Colonic mucosa (tissue), 4 donors: ENCODE data around the gene NSDHL. TPM values are rescaled to one million over a fixed set of nuclear protein-coding genes. Genes with fewer than 3 reads are reported as not detected.
"Not testable (repeated sequence)": the region's sequence is repeated elsewhere in the genome, so short reads cannot be mapped to it uniquely, and the experiment has no call there.

Source experiments
- DNase-seq: peaks from one replicate; pipeline ENCODE4 v3.0.0-alpha.2; 2020
- H3K27ac ChIP-seq: fragments of 200-600 bp; one replicate; pipeline ENCODE4 v1.8.0; 2021
- H3K27me3 ChIP-seq: fragments of 200-600 bp; one replicate; pipeline ENCODE4 v1.8.0; 2021
- H3K36me3 ChIP-seq: fragments of 200-600 bp; one replicate; pipeline ENCODE4 v1.8.0; 2021
- H3K4me1 ChIP-seq: fragments of 200-600 bp; one replicate; pipeline ENCODE4 v1.8.0; 2021; ENCODE audit warnings: mild to moderate bottlenecking
- H3K4me3 ChIP-seq: fragments of 200-600 bp; one replicate; pipeline ENCODE4 v1.8.0; 2021
- H3K9ac ChIP-seq, 2 donors: one replicate each; pipeline ENCODE4 v1.7.0; 2013; ENCODE audit warnings: control low read depth in 2 of 2, low read depth in 2 of 2, low read length in 2 of 2
- H3K9me3 ChIP-seq: fragments of 200-600 bp; one replicate; pipeline ENCODE4 v1.8.0; 2021
- intact Hi-C: fragments of 100-400 bp; cut with DNase I; formaldehyde crosslinking; loops from one replicate; pipeline ENCODE4 v1.14.1; 2022
- total RNA-seq, 2 donors: library from RNA; stranded (reverse); fragmentation: NEBNext Ultra II Directional in 1 of 2; extraction: Animal tissue kit (Norgen Biotek cat#: 25700) in 1 of 2; gene quantifications; one replicate each; pipeline ENCODE4 v1.2.1, GENCODE V29; 2021
- TF ChIP-seq, protein P1 (sequence below): fragments of 200-600 bp; IDR thresholded peaks from one replicate; pipeline ENCODE4 v1.8.0; 2022; ENCODE audit warnings: antibody characterized with exemption, mild to moderate bottlenecking
- donor health status: healthy.
- donor health status: DM: no; HTN: no; CAD: no.
- donor health status: DM: no; HTN: no; CAD: no.

The NSDHL gene
- 10 to 100 TPM; 25.3 to 28.8 TPM for total RNA-seq

DNA sequence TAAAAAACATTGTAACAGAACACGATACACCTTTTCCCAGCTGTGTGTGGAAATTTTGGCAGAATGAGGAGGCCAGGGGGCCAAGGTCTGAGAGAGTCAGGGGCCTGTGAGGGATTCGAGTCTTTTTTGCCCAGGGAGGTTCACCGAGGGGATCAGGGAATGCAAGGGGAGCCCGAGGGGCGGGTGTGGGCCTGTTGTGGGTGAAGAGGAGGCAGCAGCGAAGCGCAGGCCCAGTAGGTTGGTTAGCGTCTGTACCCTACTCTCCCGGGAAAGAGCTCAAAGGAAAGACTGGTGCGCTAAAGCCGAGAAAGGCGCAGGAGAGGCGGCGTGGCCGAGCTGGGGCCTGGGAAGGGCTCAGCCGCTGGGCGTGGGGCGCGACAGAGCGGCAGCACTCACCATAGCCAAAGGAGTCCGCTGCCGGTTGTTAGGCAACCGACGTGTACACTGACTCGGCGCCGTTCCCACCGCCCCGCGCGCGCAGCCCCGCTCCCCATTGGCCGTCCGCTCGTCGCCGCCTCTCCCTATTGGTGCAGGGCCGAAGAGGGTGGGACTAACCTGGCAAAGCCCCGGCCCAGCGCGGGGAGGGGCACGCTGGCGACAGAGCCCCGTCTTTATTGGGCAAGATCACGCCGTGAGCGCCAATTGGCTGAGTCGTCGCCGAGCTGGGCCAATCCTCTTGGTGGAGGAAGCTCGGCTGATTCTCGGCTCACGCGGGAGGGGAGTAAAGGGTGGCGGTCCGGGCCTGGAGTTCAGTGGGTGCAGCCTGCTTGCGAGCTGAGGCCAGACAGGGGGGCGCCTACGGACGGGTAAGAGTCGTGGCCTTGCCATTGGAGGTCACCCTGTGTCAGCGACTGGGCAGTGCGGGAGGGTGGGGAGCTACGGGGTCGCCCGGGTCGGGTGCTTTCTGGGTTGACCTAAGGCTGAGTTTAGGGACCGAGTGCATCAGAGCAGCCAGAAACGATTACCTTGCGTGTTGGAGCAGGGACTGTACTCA lies at the start of gene NSDHL, which contains the start of gene CETN2:
NSDHL (plus strand) TSS at position 752 of the 994 bp plus-strand sequence. CDS start 15,262 bp downstream, outside the sequence.
CETN2 (minus strand) TSS at position 446 of the 994 bp plus-strand sequence; CDS start at position 399, 47 bp downstream.
- TF ChIP-seq, protein P1, sequence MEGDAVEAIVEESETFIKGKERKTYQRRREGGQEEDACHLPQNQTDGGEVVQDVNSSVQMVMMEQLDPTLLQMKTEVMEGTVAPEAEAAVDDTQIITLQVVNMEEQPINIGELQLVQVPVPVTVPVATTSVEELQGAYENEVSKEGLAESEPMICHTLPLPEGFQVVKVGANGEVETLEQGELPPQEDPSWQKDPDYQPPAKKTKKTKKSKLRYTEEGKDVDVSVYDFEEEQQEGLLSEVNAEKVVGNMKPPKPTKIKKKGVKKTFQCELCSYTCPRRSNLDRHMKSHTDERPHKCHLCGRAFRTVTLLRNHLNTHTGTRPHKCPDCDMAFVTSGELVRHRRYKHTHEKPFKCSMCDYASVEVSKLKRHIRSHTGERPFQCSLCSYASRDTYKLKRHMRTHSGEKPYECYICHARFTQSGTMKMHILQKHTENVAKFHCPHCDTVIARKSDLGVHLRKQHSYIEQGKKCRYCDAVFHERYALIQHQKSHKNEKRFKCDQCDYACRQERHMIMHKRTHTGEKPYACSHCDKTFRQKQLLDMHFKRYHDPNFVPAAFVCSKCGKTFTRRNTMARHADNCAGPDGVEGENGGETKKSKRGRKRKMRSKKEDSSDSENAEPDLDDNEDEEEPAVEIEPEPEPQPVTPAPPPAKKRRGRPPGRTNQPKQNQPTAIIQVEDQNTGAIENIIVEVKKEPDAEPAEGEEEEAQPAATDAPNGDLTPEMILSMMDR, result no peak
- no peaks in the 10 kb centered on the region for H3K36me3 ChIP-seq
- no peaks in the 10 kb centered on the region for H3K4me1 ChIP-seq
- H3K27ac ChIP-seq, result no peak within 1 kb of the TSS
- no peaks in the 10 kb centered on the region for H3K27me3 ChIP-seq
- intact Hi-C loops, result no loop called here
- peak within 1 kb of the TSS; percentile 64 to 70 for H3K9ac ChIP-seq
- H3K9me3 ChIP-seq, result no peaks in the 10 kb centered on the region
- peak; percentile 94 for DNase-seq
- H3K4me3 ChIP-seq, result peak within 1 kb of the TSS; percentile 60

DNA sequence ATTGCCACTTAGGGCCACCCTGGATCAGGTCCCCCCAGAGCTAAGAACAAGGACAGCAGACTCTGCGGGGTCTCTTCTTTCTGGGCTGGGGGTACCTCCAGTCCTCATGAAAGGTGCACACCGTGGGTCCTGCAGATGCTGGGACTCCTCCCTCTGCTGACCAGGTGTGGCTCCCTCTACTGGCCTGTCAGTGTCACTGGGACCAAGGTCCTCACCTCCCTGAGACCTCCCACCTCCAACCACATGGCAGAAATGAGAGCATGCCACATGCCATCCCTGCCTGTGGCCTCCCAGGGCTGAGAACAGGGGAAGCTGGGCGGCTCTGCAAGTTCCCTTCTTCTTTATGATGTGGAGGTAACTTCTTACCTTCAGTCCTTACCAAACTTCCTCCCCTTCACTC lies 43.8 kb upstream of the NSDHL start:
- H3K9ac ChIP-seq, H3K9me3 ChIP-seq, H3K27me3 ChIP-seq, H3K4me3 ChIP-seq, DNase-seq, H3K4me1 ChIP-seq, intact Hi-C loops, H3K27ac ChIP-seq, H3K36me3 ChIP-seq: not testable (repeated sequence)

DNA sequence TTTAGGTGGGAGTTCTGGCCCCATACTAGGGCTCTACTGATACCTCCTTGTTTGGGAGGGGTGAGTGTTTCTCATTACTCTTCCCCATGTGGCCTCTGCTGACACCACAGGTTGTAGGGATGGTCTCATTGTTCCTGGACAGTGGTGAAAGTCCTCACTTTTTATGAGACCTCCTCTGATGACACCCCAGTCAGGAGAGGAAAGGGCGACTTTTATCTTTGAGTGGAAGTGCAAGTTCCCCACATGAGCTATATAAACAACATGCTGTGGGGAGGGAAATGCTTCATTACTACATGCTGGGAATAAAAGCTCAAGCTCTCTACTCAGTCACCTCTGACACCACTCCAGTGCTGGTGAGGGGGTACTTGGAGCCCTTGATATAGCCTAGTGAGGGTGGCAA lies 31.9 kb upstream of the NSDHL start:
- H3K9ac ChIP-seq, result no peak overlapping the region
- H3K9me3 ChIP-seq, result no peaks in the 10 kb centered on the region
- H3K4me1 ChIP-seq, result no peaks in the 10 kb centered on the region
- intact Hi-C loops, result no loop called here
- H3K4me3 ChIP-seq, result no peak overlapping the region
- no peak overlapping the region for H3K27ac ChIP-seq
- no peak for DNase-seq
- H3K27me3 ChIP-seq, result no peaks in the 10 kb centered on the region
- TF ChIP-seq, protein P1, result no peak
- H3K36me3 ChIP-seq, result no peaks in the 10 kb centered on the region

DNA sequence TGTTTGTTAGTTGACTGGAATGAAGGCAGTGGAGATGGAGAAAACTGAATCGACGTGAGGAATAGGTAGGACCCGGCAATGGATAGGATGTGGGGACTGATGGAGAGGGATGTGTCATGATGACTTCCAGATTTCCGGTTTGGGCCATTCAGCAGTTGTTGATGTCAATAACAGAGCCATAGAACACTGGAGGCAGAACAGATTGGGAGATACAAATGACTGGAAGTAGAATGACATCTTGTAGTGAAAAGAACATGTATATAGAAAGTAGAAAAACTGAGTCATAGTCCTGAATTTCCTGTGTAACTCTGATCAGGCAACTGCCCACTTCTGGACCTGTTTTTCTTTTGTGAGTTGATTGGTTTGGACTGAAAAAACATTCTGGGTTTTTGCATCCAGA lies 24.8 kb upstream of the NSDHL start:
- no peaks in the 10 kb centered on the region for H3K27me3 ChIP-seq
- H3K9me3 ChIP-seq, result no peaks in the 10 kb centered on the region
- H3K9ac ChIP-seq, result no peak overlapping the region
- TF ChIP-seq, protein P1, result no peak
- no peaks in the 10 kb centered on the region for H3K4me1 ChIP-seq
- H3K27ac ChIP-seq, result no peak overlapping the region
- no peak overlapping the region for H3K4me3 ChIP-seq
- DNase-seq, result no peak
- intact Hi-C loops, result no loop called here
- H3K36me3 ChIP-seq, result no peaks in the 10 kb centered on the region

DNA sequence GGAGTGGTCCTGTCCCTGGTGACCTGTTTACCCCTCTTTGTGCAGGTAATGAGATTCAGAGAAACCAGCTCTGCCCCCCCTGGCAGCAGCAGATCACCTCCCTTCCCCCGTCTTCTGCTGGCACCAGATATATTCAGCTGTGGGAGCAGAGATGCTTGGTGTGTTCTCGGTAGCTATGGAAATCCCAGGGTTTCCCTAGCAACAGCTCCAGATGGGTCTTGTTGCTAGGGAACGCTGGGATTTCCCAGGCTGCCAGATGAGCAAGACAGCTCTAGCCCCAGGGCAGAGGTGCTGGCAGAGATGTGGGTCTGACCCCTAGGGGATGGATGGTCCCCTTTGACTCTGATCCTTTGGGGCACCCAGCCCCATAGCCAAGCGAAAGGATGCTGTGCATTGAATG lies 20.5 kb upstream of the NSDHL start:
- H3K9ac ChIP-seq, result no peak overlapping the region
- no peaks in the 10 kb centered on the region for H3K36me3 ChIP-seq
- no peak overlapping the region for H3K27ac ChIP-seq
- no peaks in the 10 kb centered on the region for H3K4me1 ChIP-seq
- TF ChIP-seq, protein P1, result no peak
- H3K27me3 ChIP-seq, result no peaks in the 10 kb centered on the region
- DNase-seq, result no peak
- intact Hi-C loops, result no loop called here
- H3K4me3 ChIP-seq, result no peak overlapping the region
- H3K9me3 ChIP-seq, result no peaks in the 10 kb centered on the region

DNA sequence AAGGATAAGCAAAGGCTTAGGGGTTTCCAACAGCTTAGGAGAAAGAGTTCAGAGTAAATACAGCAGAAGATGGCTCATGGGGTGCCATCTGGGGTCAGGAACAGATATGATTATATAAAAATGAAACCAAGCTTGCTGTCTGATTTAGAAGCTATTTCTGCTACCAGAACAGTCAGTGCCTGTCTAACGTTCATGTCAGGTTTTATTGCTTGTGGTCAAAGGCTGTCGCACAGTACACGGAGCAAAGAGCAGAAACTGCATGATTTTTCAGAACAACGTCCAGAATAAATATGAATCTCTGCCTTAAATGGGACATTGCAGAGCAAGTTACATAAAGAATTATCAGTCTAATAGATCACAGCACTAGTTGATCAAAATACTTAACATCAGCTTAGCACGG lies 17.7 kb upstream of the NSDHL start:
- Histone ChIP-seq H3K36me3 (no peaks in the 10 kb centered on the region), H3K4me3 (no peak overlapping the region), H3K9ac (peak overlapping the region in 1 of 2 donors; percentile 0), H3K4me1 (no peaks in the 10 kb centered on the region), H3K27ac (no peak overlapping the region), H3K27me3 (no peaks in the 10 kb centered on the region), H3K9me3 (no peaks in the 10 kb centered on the region)
- DNase-seq, result no peak
- intact Hi-C loops, result no loop called here
- TF ChIP-seq, protein P1, result no peak
